OCI-LY7 (cell line): ENCODE measurements around the gene PPP1R9A. TPM values are rescaled to one million over a fixed set of nuclear protein-coding genes. Genes with fewer than 3 reads are reported as not detected.

Experiments
- BruUV-seq: library from RNA; stranded (reverse); fragments of 400-500 nt; replicated peaks from 2 replicates; lab custom pipeline; 2021; lab: Mats Ljungman, UMichigan
- CTCF ChIA-PET: fragments of 300-600 bp; sonication (Branson Sonifier 250); formaldehyde crosslinking; loops from one replicate; lab custom pipeline; 2022; ENCODE audit warnings: antibody characterized with exemption; ENCODE audit not compliant: unreplicated experiment; lab: Charles Lee
- POLR2A ChIA-PET: fragments of 300-600 bp; sonication (Branson Sonifier 250); formaldehyde crosslinking; loops from one replicate; lab custom pipeline; 2022; ENCODE audit warnings: antibody characterized with exemption; lab: Charles Lee
- DNase-seq: peaks from one replicate; pipeline ENCODE4 v3.0.0-alpha.2; 2015; ENCODE audit warnings: low spot score
- H2AFZ ChIP-seq: fragments of 200-600 bp; sonication (generic), shearing (Covaris generic); 2 replicates; pipeline ENCODE4 v1.6.1; 2014; ENCODE audit warnings: mild to moderate bottlenecking, antibody characterized with exemption, low read length, moderate library complexity
- H3K27ac ChIP-seq: fragments of 200-600 bp; sonication (generic); 2 replicates; pipeline ENCODE4 v1.5.1; 2014; ENCODE audit warnings: mixed run types, low read depth, mild to moderate bottlenecking, moderate library complexity, low read length, inconsistent platforms; ENCODE audit not compliant: poor library complexity, severe bottlenecking
- H3K36me3 ChIP-seq: fragments of 200-600 bp; sonication (generic); 2 replicates; pipeline ENCODE4 v1.6.1; 2014; ENCODE audit warnings: mild to moderate bottlenecking, antibody characterized with exemption, low read length, moderate library complexity, mixed read lengths; ENCODE audit not compliant: insufficient read depth
- H3K4me1 ChIP-seq: fragments of 200-600 bp; sonication (generic); 2 replicates; pipeline ENCODE4 v1.5.1; 2014; ENCODE audit warnings: mild to moderate bottlenecking, low read length; ENCODE audit not compliant: insufficient read depth, poor library complexity, severe bottlenecking
- H3K4me2 ChIP-seq: fragments of 200-600 bp; sonication (generic); 2 replicates; pipeline ENCODE4 v1.6.1; 2014; ENCODE audit warnings: mild to moderate bottlenecking, low read length
- H3K4me3 ChIP-seq: fragments of 200-600 bp; sonication (generic); 2 replicates; pipeline ENCODE4 v1.5.1; 2014; ENCODE audit warnings: mild to moderate bottlenecking, low read depth, low read length; ENCODE audit not compliant: poor library complexity, severe bottlenecking
- H3K79me2 ChIP-seq: fragments of 200-600 bp; sonication (generic); 2 replicates; pipeline ENCODE4 v1.6.1; 2016; ENCODE audit warnings: low read depth, mild to moderate bottlenecking, low read length, moderate library complexity, mixed read lengths; ENCODE audit not compliant: insufficient read depth
- H3K9me2 ChIP-seq: fragments of 200-600 bp; sonication (generic); 2 replicates; pipeline ENCODE4 v1.6.1; 2016; ENCODE audit warnings: mild to moderate bottlenecking, low read length, mixed read lengths; ENCODE audit not compliant: insufficient read depth
- H3K9me3 ChIP-seq: fragments of 200-600 bp; sonication (generic); 2 replicates; pipeline ENCODE4 v1.6.1; 2014; ENCODE audit warnings: mild to moderate bottlenecking, mixed run types, low read length, mixed read lengths
- H4K20me1 ChIP-seq: fragments of 200-600 bp; sonication (generic); 2 replicates; pipeline ENCODE4 v1.6.1; 2014; ENCODE audit warnings: mild to moderate bottlenecking, antibody characterized with exemption, low read length, moderate library complexity, mixed read lengths; ENCODE audit not compliant: insufficient read depth
- CTCF ChIP-seq: fragments of 200-600 bp; sonication (generic); conservative IDR thresholded peaks from 2 replicates; pipeline ENCODE4 v1.5.1; 2014; ENCODE audit warnings: mild to moderate bottlenecking, antibody characterized with exemption, low read length, moderate library complexity, mixed read lengths
- EZH2phosphoT487 ChIP-seq: fragments of 200-600 bp; sonication (generic); IDR thresholded peaks from 2 replicates; pipeline ENCODE4 v1.6.1; 2018; ENCODE audit warnings: low read depth, borderline replicate concordance, mild to moderate bottlenecking, mixed run types, antibody characterized with exemption, low read length, moderate library complexity, mixed read lengths
- intact Hi-C: fragments of 100-400 bp; cut with micrococcal nuclease; formaldehyde crosslinking; loops from one replicate; pipeline ENCODE4 v1.10.0; 2022; ENCODE audit not compliant: unreplicated experiment
- total RNA-seq, 2 experiments: library from RNA; depleted of rRNA in 1 of 2; stranded (reverse); fragments of >200 nt in 1 of 2; shearing (Covaris generic) in 1 of 2; gene quantifications; 2 replicates each; pipeline ENCODE4 v1.2.3, GENCODE V29; 2014 to 2022

PPP1R9A gene
- total RNA-seq, 2 experiments from 2014 or later: not detected

- intact Hi-C loops: no loop called here
- no peak overlapping the region for H3K4me3 ChIP-seq
- H3K36me3 ChIP-seq: no peaks in the 10 kb centered on the region
- ChIA-PET CTCF (no interaction called here), POLR2A (interaction anchor here (0.7 kb wide), 2 partner anchors 254 to 1394 kb away, joined by 4 to 5 read pairs; no protein-coding TSS in a partner anchor)
- H4K20me1 ChIP-seq: no peaks in the 10 kb centered on the region
- no peak for DNase-seq
- TF ChIP-seq EZH2phosphoT487: no peak
- TF ChIP-seq CTCF: no peak
- no peaks in the 10 kb centered on the region for H3K9me3 ChIP-seq
- H3K27ac ChIP-seq: no peak overlapping the region
- no peaks in the 10 kb centered on the region for H3K79me2 ChIP-seq
- H2AFZ ChIP-seq: no peak overlapping the region
- BruUV-seq: no TSS peak
- H3K4me1 ChIP-seq: no peaks in the 10 kb centered on the region
- H3K9me2 ChIP-seq: no peaks in the 10 kb centered on the region
- H3K4me2 ChIP-seq: no peak overlapping the region
Observed at GRCh38 chr7:95317546-95317945, 410.2 kb downstream of the PPP1R9A start.

GRCh38 chr7:95317966-95318365 is 410.6 kb downstream of the PPP1R9A start:
- Histone ChIP-seq H3K9me3 (no peaks in the 10 kb centered on the region), H3K27ac (no peak overlapping the region), H3K4me3 (no peak overlapping the region), H3K9me2 (no peaks in the 10 kb centered on the region), H4K20me1 (no peaks in the 10 kb centered on the region), H2AFZ (no peak overlapping the region), H3K79me2 (no peaks in the 10 kb centered on the region), H3K4me2 (no peak overlapping the region), H3K4me1 (no peaks in the 10 kb centered on the region), H3K36me3 (no peaks in the 10 kb centered on the region)
- intact Hi-C loops: no loop called here
- ChIA-PET CTCF (no interaction called here), POLR2A (interaction anchor here (0.7 kb wide), 2 partner anchors 254 to 1395 kb away, joined by 4 to 5 read pairs; no protein-coding TSS in a partner anchor)
- BruUV-seq: no TSS peak
- no peak for DNase-seq
- TF ChIP-seq CTCF (no peak), EZH2phosphoT487 (no peak)

DNA sequence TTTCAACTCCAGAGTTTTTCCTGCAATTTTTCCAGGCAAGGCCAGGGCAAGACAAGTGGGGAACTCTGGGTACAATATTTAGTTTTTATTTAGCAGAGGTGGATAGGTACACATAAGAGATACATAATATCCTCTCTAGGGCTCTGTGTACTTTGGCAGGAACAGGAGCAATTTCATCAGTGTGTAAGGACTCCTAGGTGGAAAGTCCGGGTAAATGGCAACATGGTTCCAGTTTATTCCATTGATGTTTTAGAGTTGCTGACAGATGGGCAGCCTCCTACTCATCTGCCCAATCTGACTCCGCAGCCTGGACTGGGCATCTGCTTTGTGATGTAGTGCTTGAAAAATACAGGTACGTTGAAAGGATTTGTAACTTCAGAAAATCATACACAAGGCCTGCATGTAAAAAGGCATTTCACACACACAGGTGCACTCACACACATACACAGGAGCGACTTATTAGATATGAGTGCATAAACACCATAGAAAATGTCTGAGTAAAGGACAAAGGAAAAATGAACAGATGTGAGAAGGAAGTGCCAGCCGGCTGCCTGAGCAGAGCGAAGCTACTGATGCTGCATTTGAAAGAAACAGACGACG is 411.2 kb downstream of the PPP1R9A start:
- Histone ChIP-seq H3K9me2 (no peaks in the 10 kb centered on the region), H2AFZ (no peak overlapping the region), H3K4me1 (no peaks in the 10 kb centered on the region), H4K20me1 (no peaks in the 10 kb centered on the region), H3K27ac (no peak overlapping the region), H3K4me2 (no peak overlapping the region), H3K79me2 (no peaks in the 10 kb centered on the region), H3K36me3 (no peaks in the 10 kb centered on the region), H3K9me3 (no peaks in the 10 kb centered on the region), H3K4me3 (no peak overlapping the region)
- POLR2A ChIA-PET: no interaction called here
- TF ChIP-seq CTCF (no peak), EZH2phosphoT487 (no peak)
- BruUV-seq: no TSS peak
- intact Hi-C loops: no loop called here
- CTCF ChIA-PET: no interaction called here
- no peak for DNase-seq
